ENCODE measurements around the gene PTPRK.

PTPRK gene

GRCh38 chr6:128131566-128131965, 388.8 kb downstream of the PTPRK start:
- no peak for DNase-seq (ENCODE audit: low spot score)

- DNase-seq (ENCODE audit: low spot score), result no peak
Measured at GRCh38 chr6:128131036-128131435, 389.4 kb downstream of the PTPRK start.

GRCh38 chr6:128129679-128130078, 390.7 kb downstream of the PTPRK start:
- DNase-seq (ENCODE audit: low spot score), result no peak

- no peak for DNase-seq (ENCODE audit: low spot score)
Measured at GRCh38 chr6:128127650-128128049, 392.7 kb downstream of the PTPRK start.

- DNase-seq (ENCODE audit: low spot score), result no peak
Measured at GRCh38 chr6:128124713-128125112, 395.7 kb downstream of the PTPRK start.

- no peak for DNase-seq (ENCODE audit: low spot score)
Measured at GRCh38 chr6:128121610-128122009, 398.8 kb downstream of the PTPRK start.

GRCh38 chr6:128121190-128121589, 399.2 kb downstream of the PTPRK start:
- DNase-seq (ENCODE audit: low spot score), result no peak

- DNase-seq (ENCODE audit: low spot score), result peak; percentile 17
Measured at GRCh38 chr6:128118401-128118800, 402.0 kb downstream of the PTPRK start.

- no peak for DNase-seq (ENCODE audit: low spot score)
Measured at GRCh38 chr6:128117916-128118315, 402.5 kb downstream of the PTPRK start.

GRCh38 chr6:128114164-128114563, 406.2 kb downstream of the PTPRK start:
- DNase-seq (ENCODE audit: low spot score), result no peak

GRCh38 chr6:128112494-128112893, 407.9 kb downstream of the PTPRK start:
- DNase-seq (ENCODE audit: low spot score), result peak; percentile 3

GRCh38 chr6:128111096-128111495, 409.3 kb downstream of the PTPRK start:
- DNase-seq (ENCODE audit: low spot score), result no peak

GRCh38 chr6:128107682-128108081, 412.7 kb downstream of the PTPRK start:
- no peak for DNase-seq (ENCODE audit: low spot score)

- DNase-seq (ENCODE audit: low spot score), result no peak
Measured at GRCh38 chr6:128099571-128100197, 420.7 kb downstream of the PTPRK start.

- DNase-seq (ENCODE audit: low spot score), result no peak
Measured at GRCh38 chr6:128098000-128098581, 422.3 kb downstream of the PTPRK start.

GRCh38 chr6:128097009-128097408, 423.4 kb downstream of the PTPRK start:
- no peak for DNase-seq (ENCODE audit: low spot score)

- no peak for DNase-seq (ENCODE audit: low spot score)
Measured at GRCh38 chr6:128095362-128095761, 425.0 kb downstream of the PTPRK start.

GRCh38 chr6:128079021-128079420, 441.4 kb downstream of the PTPRK start:
- no peak for DNase-seq (ENCODE audit: low spot score)

GRCh38 chr6:128078276-128078675, 442.1 kb downstream of the PTPRK start:
- DNase-seq (ENCODE audit: low spot score), result no peak

GRCh38 chr6:128076843-128077242, 443.6 kb downstream of the PTPRK start:
- DNase-seq (ENCODE audit: low spot score), result no peak

- DNase-seq (ENCODE audit: low spot score), result no peak
Measured at GRCh38 chr6:128074567-128074966, 445.8 kb downstream of the PTPRK start.

GRCh38 chr6:128073389-128073788, 447.0 kb downstream of the PTPRK start:
- DNase-seq (ENCODE audit: low spot score), result no peak

GRCh38 chr6:128071212-128071611, 449.2 kb downstream of the PTPRK start:
- DNase-seq (ENCODE audit: low spot score), result no peak

- peak; percentile 10 for DNase-seq (ENCODE audit: low spot score)
Measured at GRCh38 chr6:128070406-128070805, 450.0 kb downstream of the PTPRK start.

Measured in AG08395 (cell line).